Stimulated activated CD8-positive, alpha-beta memory T cell treated with anti-CD3 and anti-CD28 coated beads, Interleukin-7, amount 100 ng/mL, for 24 hours (primary cell): ENCODE results near the gene CD86.
A peak's percentile ranks its signal among the peaks of the same experiment; 100 is the strongest.

Experiments
- DNase-seq: peaks from one replicate; pipeline ENCODE4 v3.0.0-alpha.2; 2020; ENCODE audit warnings: low read depth

CD86 gene

GRCh38 chr3:122092460-122093165 is 37.5 kb downstream of the CD86 start:
- DNase-seq = peak; percentile 17

GRCh38 chr3:122094125-122094524 is 39.0 kb downstream of the CD86 start:
- DNase-seq = no peak

GRCh38 chr3:122094693-122095092 is 39.5 kb downstream of the CD86 start:
- no peak for DNase-seq

- no peak for DNase-seq
Observed at GRCh38 chr3:122097141-122097540, 42.0 kb downstream of the CD86 start.

- no peak for DNase-seq
Observed at GRCh38 chr3:122098611-122099010, 43.4 kb downstream of the CD86 start.

GRCh38 chr3:122099255-122099654 is 44.1 kb downstream of the CD86 start:
- DNase-seq = no peak

- no peak for DNase-seq
Observed at GRCh38 chr3:122100083-122100482, 44.9 kb downstream of the CD86 start.

- no peak for DNase-seq
Observed at GRCh38 chr3:122100591-122101463, 45.7 kb downstream of the CD86 start.

GRCh38 chr3:122101646-122102045 is 46.5 kb downstream of the CD86 start:
- DNase-seq = no peak

- no peak for DNase-seq
Observed at GRCh38 chr3:122102191-122102935, 47.2 kb downstream of the CD86 start.

GRCh38 chr3:122103821-122104514 is 48.8 kb downstream of the CD86 start:
- no peak for DNase-seq

GRCh38 chr3:122104515-122105194 is 49.5 kb downstream of the CD86 start:
- no peak for DNase-seq

- DNase-seq = no peak
Observed at GRCh38 chr3:122105626-122106025, 50.5 kb downstream of the CD86 start.

- no peak for DNase-seq
Observed at GRCh38 chr3:122107171-122107570, 52.0 kb downstream of the CD86 start.

- no peak for DNase-seq
Observed at GRCh38 chr3:122111974-122112373, 56.8 kb downstream of the CD86 start.

GRCh38 chr3:122112754-122113153 is 57.6 kb downstream of the CD86 start:
- no peak for DNase-seq

GRCh38 chr3:122123850-122124249 is 68.7 kb downstream of the CD86 start:
- DNase-seq = no peak

GRCh38 chr3:122132949-122133540 is 77.9 kb downstream of the CD86 start:
- DNase-seq = no peak

- peak; percentile 15 for DNase-seq
Observed at GRCh38 chr3:122146466-122146865, 91.3 kb downstream of the CD86 start.

- DNase-seq = no peak
Observed at GRCh38 chr3:122148941-122149627, 93.9 kb downstream of the CD86 start.
